Body of pancreas (tissue), 4 donors: ENCODE results near the gene MAB21L2.

Source experiments
- POLR2A ChIP-seq, 3 donors: fragments of 450-650 bp; IDR thresholded peaks; one replicate each; pipeline ENCODE4 v1.6.1; 2016; ENCODE audit warnings: antibody characterized with exemption in 3 of 3, mild to moderate bottlenecking in 2 of 3
- TF ChIP-seq, protein P1 (sequence below), 7 experiments: fragments of 450-650 bp in 4 of 7; fragments of 200-600 bp in 3 of 7; sonication (generic) in 3 of 7; IDR thresholded peaks; one replicate each; pipeline ENCODE4 v1.5.1; 2016 to 2019; ENCODE audit warnings: antibody characterized with exemption in 7 of 7

DNA sequence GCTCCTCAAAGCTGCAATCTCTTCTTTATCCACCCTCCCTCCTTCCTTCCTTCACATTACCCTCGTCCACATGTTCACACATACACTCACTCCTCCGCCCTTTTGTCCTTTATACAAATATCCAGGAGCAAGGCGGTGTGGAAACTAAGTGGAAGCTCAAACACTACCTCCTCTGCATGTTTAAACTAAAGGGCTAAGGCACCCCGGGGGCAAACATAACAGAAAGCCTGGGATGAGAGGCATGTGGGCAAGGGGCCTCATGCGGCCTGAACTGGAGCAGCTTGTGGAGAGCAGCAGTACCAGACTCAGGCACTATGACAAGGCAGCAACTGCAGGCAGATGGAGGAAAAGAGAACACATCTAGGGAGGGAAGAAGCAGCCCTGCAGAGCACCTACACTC lies 9.5 kb downstream of the MAB21L2 start:
- TF ChIP-seq, protein P1, sequence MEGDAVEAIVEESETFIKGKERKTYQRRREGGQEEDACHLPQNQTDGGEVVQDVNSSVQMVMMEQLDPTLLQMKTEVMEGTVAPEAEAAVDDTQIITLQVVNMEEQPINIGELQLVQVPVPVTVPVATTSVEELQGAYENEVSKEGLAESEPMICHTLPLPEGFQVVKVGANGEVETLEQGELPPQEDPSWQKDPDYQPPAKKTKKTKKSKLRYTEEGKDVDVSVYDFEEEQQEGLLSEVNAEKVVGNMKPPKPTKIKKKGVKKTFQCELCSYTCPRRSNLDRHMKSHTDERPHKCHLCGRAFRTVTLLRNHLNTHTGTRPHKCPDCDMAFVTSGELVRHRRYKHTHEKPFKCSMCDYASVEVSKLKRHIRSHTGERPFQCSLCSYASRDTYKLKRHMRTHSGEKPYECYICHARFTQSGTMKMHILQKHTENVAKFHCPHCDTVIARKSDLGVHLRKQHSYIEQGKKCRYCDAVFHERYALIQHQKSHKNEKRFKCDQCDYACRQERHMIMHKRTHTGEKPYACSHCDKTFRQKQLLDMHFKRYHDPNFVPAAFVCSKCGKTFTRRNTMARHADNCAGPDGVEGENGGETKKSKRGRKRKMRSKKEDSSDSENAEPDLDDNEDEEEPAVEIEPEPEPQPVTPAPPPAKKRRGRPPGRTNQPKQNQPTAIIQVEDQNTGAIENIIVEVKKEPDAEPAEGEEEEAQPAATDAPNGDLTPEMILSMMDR (IDR thresholded peaks at IDR 0.05), result no peak
- TF ChIP-seq POLR2A (IDR thresholded peaks at IDR 0.05), result no peak
